Fibroblast of skin of abdomen (primary cell): ENCODE measurements around the gene WDHD1.
"Not testable (repeated sequence)": the region's sequence is repeated elsewhere in the genome, so short reads cannot be mapped to it uniquely, and the experiment has no call there.

ENCODE experiments used
- DNase-seq: peaks from one replicate; pipeline ENCODE4 v3.0.0-alpha.2; 2013

WDHD1 gene

GRCh38 chr14:54953609-54954008, 73.3 kb downstream of the WDHD1 start:
- not testable (repeated sequence) for DNase-seq

- DNase-seq: peak; percentile 64
These were observed 74.1 kb downstream of the WDHD1 start for GRCh38 chr14:54952803-54953202.

GRCh38 chr14:54947230-54947629, 79.7 kb downstream of the WDHD1 start:
- DNase-seq: no peak

GRCh38 chr14:54946500-54946899, 80.4 kb downstream of the WDHD1 start:
- no peak for DNase-seq

GRCh38 chr14:54944737-54945391, 82.0 kb downstream of the WDHD1 start:
- no peak for DNase-seq

- DNase-seq: no peak
These were observed 84.0 kb downstream of the WDHD1 start for GRCh38 chr14:54942913-54943312.

GRCh38 chr14:54936816-54937215, 90.1 kb downstream of the WDHD1 start:
- DNase-seq: no peak

- peak; percentile 53 for DNase-seq
These were observed 90.9 kb downstream of the WDHD1 start for GRCh38 chr14:54935958-54936357.

GRCh38 chr14:54935100-54935499, 91.8 kb downstream of the WDHD1 start:
- DNase-seq: no peak

- DNase-seq: no peak
These were observed 93.9 kb downstream of the WDHD1 start for GRCh38 chr14:54933006-54933405.

- DNase-seq: no peak
These were observed 95.1 kb downstream of the WDHD1 start for GRCh38 chr14:54931598-54932340.

GRCh38 chr14:54931101-54931500, 95.8 kb downstream of the WDHD1 start:
- no peak for DNase-seq

- no peak for DNase-seq
These were observed 97.3 kb downstream of the WDHD1 start for GRCh38 chr14:54929556-54929955.

- DNase-seq: no peak
These were observed 98.7 kb downstream of the WDHD1 start for GRCh38 chr14:54928216-54928615.

GRCh38 chr14:54927551-54927950, 99.3 kb downstream of the WDHD1 start:
- DNase-seq: no peak

GRCh38 chr14:54926570-54926969, 100.3 kb downstream of the WDHD1 start:
- not testable (repeated sequence) for DNase-seq

- DNase-seq: no peak
These were observed 104.3 kb downstream of the WDHD1 start for GRCh38 chr14:54922598-54922997.

- no peak for DNase-seq
These were observed 106.8 kb downstream of the WDHD1 start for GRCh38 chr14:54920052-54920451.

- no peak for DNase-seq
These were observed 107.6 kb downstream of the WDHD1 start for GRCh38 chr14:54919330-54919729.

GRCh38 chr14:54918427-54918826, 108.5 kb downstream of the WDHD1 start:
- DNase-seq: no peak

- no peak for DNase-seq
These were observed 110.8 kb downstream of the WDHD1 start for GRCh38 chr14:54916101-54916500.

- no peak for DNase-seq
These were observed 116.9 kb downstream of the WDHD1 start for GRCh38 chr14:54909817-54910558.

- DNase-seq: not testable (repeated sequence)
These were observed 117.9 kb downstream of the WDHD1 start for GRCh38 chr14:54908973-54909372.

GRCh38 chr14:54908190-54908589, 118.7 kb downstream of the WDHD1 start:
- DNase-seq: no peak
